Measurements from ENCODE around the gene CFAP97D1. TPM values are rescaled to one million over a fixed set of nuclear protein-coding genes. Genes with fewer than 3 reads are reported as not detected.

CFAP97D1 gene
- total RNA-seq, 3 donors from 2014 or later: not detected

- H3K4me1 ChIP-seq (ENCODE audit: low read depth): peaks cover 7% of the 10 kb centered on the region
- no peak overlapping the region for H3K4me3 ChIP-seq
- no peaks in the 10 kb centered on the region for H3K9me3 ChIP-seq
- intact Hi-C loops (cut with DNase I, micrococcal nuclease): no loop called here
- H3K36me3 ChIP-seq (ENCODE audit: low read depth): peaks cover 3% of the 10 kb centered on the region
- DNase-seq: peak in 1 of 3 donors; percentile 8
- TF ChIP-seq, protein P1, sequence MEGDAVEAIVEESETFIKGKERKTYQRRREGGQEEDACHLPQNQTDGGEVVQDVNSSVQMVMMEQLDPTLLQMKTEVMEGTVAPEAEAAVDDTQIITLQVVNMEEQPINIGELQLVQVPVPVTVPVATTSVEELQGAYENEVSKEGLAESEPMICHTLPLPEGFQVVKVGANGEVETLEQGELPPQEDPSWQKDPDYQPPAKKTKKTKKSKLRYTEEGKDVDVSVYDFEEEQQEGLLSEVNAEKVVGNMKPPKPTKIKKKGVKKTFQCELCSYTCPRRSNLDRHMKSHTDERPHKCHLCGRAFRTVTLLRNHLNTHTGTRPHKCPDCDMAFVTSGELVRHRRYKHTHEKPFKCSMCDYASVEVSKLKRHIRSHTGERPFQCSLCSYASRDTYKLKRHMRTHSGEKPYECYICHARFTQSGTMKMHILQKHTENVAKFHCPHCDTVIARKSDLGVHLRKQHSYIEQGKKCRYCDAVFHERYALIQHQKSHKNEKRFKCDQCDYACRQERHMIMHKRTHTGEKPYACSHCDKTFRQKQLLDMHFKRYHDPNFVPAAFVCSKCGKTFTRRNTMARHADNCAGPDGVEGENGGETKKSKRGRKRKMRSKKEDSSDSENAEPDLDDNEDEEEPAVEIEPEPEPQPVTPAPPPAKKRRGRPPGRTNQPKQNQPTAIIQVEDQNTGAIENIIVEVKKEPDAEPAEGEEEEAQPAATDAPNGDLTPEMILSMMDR (IDR thresholded peaks at IDR 0.05): no peak
- ATAC-seq: no peak
Observed at GRCh38 chr17:43771463-43771862, 8.8 kb upstream of the CFAP97D1 start.

DNA sequence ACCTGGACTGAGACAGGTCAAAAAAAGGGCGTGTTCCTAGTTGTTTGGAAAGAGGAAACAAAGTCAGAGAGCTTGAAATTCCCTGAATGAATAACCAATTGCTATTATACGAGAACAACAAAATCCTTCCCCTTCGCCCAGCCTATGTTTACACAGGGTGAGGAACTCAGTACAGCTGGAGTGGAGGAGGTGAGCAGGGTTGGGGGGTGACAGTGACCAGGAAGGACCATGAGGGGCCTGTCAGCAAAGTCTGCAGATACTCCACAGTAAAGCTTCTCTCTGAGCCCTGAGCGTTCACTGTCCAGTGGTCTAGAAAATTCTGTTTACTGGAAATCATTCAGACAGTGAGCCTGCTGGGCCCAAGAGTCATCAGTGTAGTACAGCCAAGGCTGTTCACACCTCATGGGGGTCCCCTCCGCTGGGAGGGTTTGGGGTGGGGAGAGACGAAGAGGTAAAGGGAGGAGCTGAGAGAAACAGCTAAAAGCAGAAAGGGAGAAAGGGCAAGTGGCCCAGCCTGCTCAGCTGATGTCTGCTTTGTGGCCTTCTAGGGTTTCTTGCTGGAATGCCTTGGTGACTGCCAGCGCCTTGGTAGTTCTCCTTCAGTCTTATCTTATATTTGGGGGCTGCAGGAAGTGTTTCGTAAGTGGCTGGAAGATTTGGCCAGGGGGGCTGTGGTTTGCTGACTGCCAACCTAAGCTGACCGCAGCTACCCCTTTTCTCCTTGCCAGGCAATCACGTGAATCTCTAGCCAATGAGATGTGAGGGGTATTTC is 7.2 kb upstream of the CFAP97D1 start:
- Histone ChIP-seq H3K4me3 (no peak overlapping the region), H3K4me1 (ENCODE audit: low read depth) (peaks cover 7% of the 10 kb centered on the region), H3K9me3 (no peaks in the 10 kb centered on the region), H3K36me3 (ENCODE audit: low read depth) (peaks cover 3% of the 10 kb centered on the region)
- DNase-seq (peak in 2 of 3 donors; percentile 21 to 26), ATAC-seq (peak; percentile 31)
- intact Hi-C loops (cut with DNase I, micrococcal nuclease): no loop called here
- TF ChIP-seq, protein P1 (IDR thresholded peaks at IDR 0.05): no peak

GRCh38 chr17:43774304-43775250 is 5.7 kb upstream of the CFAP97D1 start:
- ATAC-seq: no peak
- H3K4me1 ChIP-seq (ENCODE audit: low read depth): peaks cover 7% of the 10 kb centered on the region

DNA sequence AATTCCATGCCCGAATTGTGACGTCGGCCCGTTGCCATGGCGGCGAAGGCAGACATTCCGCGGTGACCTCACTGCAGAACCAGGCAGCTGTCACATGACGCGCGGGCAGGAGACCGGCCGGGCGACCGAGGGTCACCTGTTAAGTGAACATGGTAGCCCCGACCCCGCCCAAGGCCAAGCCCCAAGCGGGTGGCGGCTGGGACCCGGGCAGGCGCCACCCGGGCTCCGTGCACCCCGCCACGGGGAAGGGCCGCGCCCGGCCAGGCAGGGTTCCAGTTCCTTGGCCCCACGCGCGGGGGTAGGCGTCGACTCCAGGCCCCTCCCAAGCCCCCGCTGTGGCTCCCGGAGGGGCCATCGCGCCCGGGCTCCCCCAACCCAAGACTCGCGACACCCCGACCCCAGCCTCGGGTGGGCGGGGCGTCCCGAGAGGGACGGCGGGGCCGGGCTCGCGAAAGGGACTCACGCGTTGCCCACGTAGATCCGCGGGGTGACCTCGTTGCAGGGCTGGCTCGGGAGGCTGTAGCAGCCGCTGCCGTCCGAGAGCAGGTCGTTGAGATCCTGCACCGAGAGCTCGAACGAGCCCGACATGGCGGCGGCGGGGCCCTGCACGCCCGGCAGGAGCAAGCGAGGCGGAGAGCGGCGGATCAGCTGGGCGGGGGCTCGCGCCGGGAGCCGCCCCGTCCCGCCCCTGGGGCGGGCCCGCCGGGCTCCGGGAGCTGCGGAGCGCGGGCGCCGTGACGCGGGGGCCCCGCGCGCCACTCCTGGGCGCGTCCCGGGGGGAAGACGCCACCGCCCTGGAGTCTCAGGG is 1.7 kb upstream of the CFAP97D1 start, which contains the start of gene DUSP3:
Gene DUSP3 (minus strand): TSS at position 641 of the 808 bp plus-strand sequence. CDS start 53 bp downstream, at position 588.
- peak; percentile 96 to 97 (median 96) for DNase-seq
- intact Hi-C loops (cut with DNase I, micrococcal nuclease): no loop called here
- peak within 1 kb of the TSS; percentile 94 for H3K4me3 ChIP-seq
- peak; percentile 97 for ATAC-seq
- no peaks in the 10 kb centered on the region for H3K4me1 ChIP-seq (ENCODE audit: low read depth)
- no peaks in the 10 kb centered on the region for H3K36me3 ChIP-seq (ENCODE audit: low read depth)
- TF ChIP-seq, protein P1 (IDR thresholded peaks at IDR 0.05): no peak
- H3K9me3 ChIP-seq: no peaks in the 10 kb centered on the region

More at GRCh38 chr17:43774304-43775250, 5.7 kb upstream of the CFAP97D1 start:
- Histone ChIP-seq H3K9me3 (no peaks in the 10 kb centered on the region), H3K4me3 (no peak overlapping the region), H3K36me3 (ENCODE audit: low read depth) (peaks cover 3% of the 10 kb centered on the region)
- TF ChIP-seq, protein P1 (IDR thresholded peaks at IDR 0.05): no peak
- DNase-seq: peak in 1 of 3 donors; percentile 11
- intact Hi-C loops (cut with DNase I, micrococcal nuclease): no loop called here

Measured in mucosa of descending colon (tissue), 3 donors.